Posterior vena cava (tissue), 2 donors: ENCODE data around the gene ABCF1. TPM values are rescaled to one million over a fixed set of nuclear protein-coding genes. Genes with fewer than 3 reads are reported as not detected.
A peak's percentile ranks its signal among the peaks of the same experiment; 100 is the strongest.
"Not testable (repeated sequence)": the region's sequence is repeated elsewhere in the genome, so short reads cannot be mapped to it uniquely, and the experiment has no call there.

ENCODE experiments used
- DNase-seq: peaks from one replicate; pipeline ENCODE4 v3.0.0-alpha.2; 2020; ENCODE audit warnings: low spot score
- intact Hi-C, 2 donors: fragments of 100-400 bp; cut with DNase I; formaldehyde crosslinking; loops; one replicate each; pipeline versions ENCODE4 v1.14.1 to v1.14.2; 2022 to 2023
- long read RNA-seq, 2 donors: library from polyadenylated mRNA; unstranded; transcript quantifications; one replicate each; pipeline ENCODE4 v2.0.0, GENCODE V29; 2020 to 2021
- total RNA-seq, 2 donors: library from RNA; stranded (reverse); fragmentation: NEBNext Ultra II Directional; extraction: Animal tissue kit (Norgen Biotek cat#: 25700); gene quantifications; one replicate each; pipeline ENCODE4 v1.2.1, GENCODE V29; 2021
- donor health status: DM: yes; HTN: yes; CAD: no.
- donor health status: DM: yes; HTN: yes; CAD: no.

The ABCF1 gene
- 10 to 100 TPM; 39.4 to 42.3 TPM for total RNA-seq
- long read RNA-seq, donor 1, partial matches to known transcripts, result 18 of 31 reads
- long read RNA-seq, donor 1, other reads (novel, unspliced or antisense), result 12 of 31 reads
- long read RNA-seq, donor 2, partial matches to known transcripts, result 45 of 64 reads
- long read RNA-seq, donor 2, other reads (novel, unspliced or antisense), result 14 of 64 reads

GRCh38 chr6:30571075-30571761, at the start of gene ABCF1:
ABCF1 (plus strand) TSS chr6:30571442; CDS start chr6:30571488, 46 bp downstream.
- intact Hi-C loops, result loop anchor here in 1 of 2 donors (5.0 kb wide), 1 partner anchor 36 kb away; no protein-coding TSS in a partner anchor
- DNase-seq, result peak; percentile 100

- intact Hi-C loops, DNase-seq: not testable (repeated sequence)
Observed at GRCh38 chr6:30521952-30522351, 49.3 kb upstream of the ABCF1 start.

GRCh38 chr6:30526444-30526843, 44.8 kb upstream of the ABCF1 start:
- intact Hi-C loops, DNase-seq: not testable (repeated sequence)

GRCh38 chr6:30529349-30529875, 41.8 kb upstream of the ABCF1 start:
- intact Hi-C loops, result loop anchor here in 1 of 2 donors (1.0 kb wide), 1 partner anchor 42 kb away; no protein-coding TSS in a partner anchor

GRCh38 chr6:30530014-30530413, 41.2 kb upstream of the ABCF1 start:
- DNase-seq, result no peak
- intact Hi-C loops, result no loop called here

More at GRCh38 chr6:30529349-30529875, 41.8 kb upstream of the ABCF1 start:
- DNase-seq, result not testable (repeated sequence)

GRCh38 chr6:30533460-30534294, 37.6 kb upstream of the ABCF1 start:
- intact Hi-C loops, result no loop called here

GRCh38 chr6:30537931-30538330, 33.3 kb upstream of the ABCF1 start:
- intact Hi-C loops, result no loop called here
- DNase-seq, result no peak

More at GRCh38 chr6:30533460-30534294, 37.6 kb upstream of the ABCF1 start:
- DNase-seq, result no peak

- intact Hi-C loops, result loop anchor here in 1 of 2 donors (5.0 kb wide), 2 partner anchors 56 to 59 kb away; no protein-coding TSS in a partner anchor
- DNase-seq, result peak; percentile 86
Observed at GRCh38 chr6:30541515-30542403, 29.5 kb upstream of the ABCF1 start.

- intact Hi-C loops, result loop anchor here in 1 of 2 donors (5.0 kb wide), 2 partner anchors 55 to 60 kb away; no protein-coding TSS in a partner anchor
- no peak for DNase-seq
Observed at GRCh38 chr6:30542404-30542725, 28.9 kb upstream of the ABCF1 start.

- no peak for DNase-seq
- intact Hi-C loops, result loop anchor here in 1 of 2 donors (5.0 kb wide), 2 partner anchors 54 to 61 kb away; no protein-coding TSS in a partner anchor
Observed at GRCh38 chr6:30542915-30543314, 28.3 kb upstream of the ABCF1 start.

- intact Hi-C loops, result loop anchor here in 1 of 2 donors (5.0 kb wide), 2 partner anchors 53 to 62 kb away; no protein-coding TSS in a partner anchor
- DNase-seq, result no peak
Observed at GRCh38 chr6:30543821-30544220, 27.4 kb upstream of the ABCF1 start.

GRCh38 chr6:30544666-30545272, 26.5 kb upstream of the ABCF1 start:
- intact Hi-C loops, result loop anchor here in 1 of 2 donors (5.0 kb wide), 2 partner anchors 53 to 62 kb away; no protein-coding TSS in a partner anchor

GRCh38 chr6:30547454-30547853, 23.8 kb upstream of the ABCF1 start:
- no peak for DNase-seq
- intact Hi-C loops, result no loop called here

More at GRCh38 chr6:30544666-30545272, 26.5 kb upstream of the ABCF1 start:
- no peak for DNase-seq

- intact Hi-C loops, result no loop called here
Observed at GRCh38 chr6:30548375-30548774, 22.9 kb upstream of the ABCF1 start.

GRCh38 chr6:30554404-30554803, 16.8 kb upstream of the ABCF1 start:
- no peak for DNase-seq
- intact Hi-C loops, result no loop called here

More at GRCh38 chr6:30548375-30548774, 22.9 kb upstream of the ABCF1 start:
- DNase-seq, result no peak

GRCh38 chr6:30554962-30555815, 16.1 kb upstream of the ABCF1 start:
- intact Hi-C loops, result no loop called here

GRCh38 chr6:30555816-30556065, 15.5 kb upstream of the ABCF1 start:
- DNase-seq, result no peak
- intact Hi-C loops, result no loop called here

More at GRCh38 chr6:30554962-30555815, 16.1 kb upstream of the ABCF1 start:
- DNase-seq, result peak; percentile 88
